Stimulated activated CD4-positive, alpha-beta T cell treated with anti-CD3 and anti-CD28 coated beads, Interleukin-2, amount 100 ng/mL, for 48 hours (primary cell): Measurements from ENCODE around the gene MRTFA.

Source experiments
- DNase-seq, 2 donors: peaks; one replicate each; pipeline ENCODE4 v3.0.0-alpha.2; 2020

The MRTFA gene

DNA sequence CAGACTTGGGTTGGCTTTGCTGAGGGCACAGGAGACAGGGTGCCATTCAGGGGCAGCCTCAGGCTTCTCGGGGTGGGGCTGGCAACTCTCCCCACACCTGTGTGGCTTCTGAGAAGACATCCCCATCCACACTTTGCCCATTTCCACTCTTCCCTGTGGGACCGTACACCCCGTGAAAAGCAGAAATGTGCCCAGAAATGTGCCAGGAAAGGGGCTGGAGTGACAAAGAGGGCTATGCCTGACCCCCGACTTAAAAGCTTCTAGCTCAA lies 215.5 kb downstream of the MRTFA start:
- no peak for DNase-seq

DNA sequence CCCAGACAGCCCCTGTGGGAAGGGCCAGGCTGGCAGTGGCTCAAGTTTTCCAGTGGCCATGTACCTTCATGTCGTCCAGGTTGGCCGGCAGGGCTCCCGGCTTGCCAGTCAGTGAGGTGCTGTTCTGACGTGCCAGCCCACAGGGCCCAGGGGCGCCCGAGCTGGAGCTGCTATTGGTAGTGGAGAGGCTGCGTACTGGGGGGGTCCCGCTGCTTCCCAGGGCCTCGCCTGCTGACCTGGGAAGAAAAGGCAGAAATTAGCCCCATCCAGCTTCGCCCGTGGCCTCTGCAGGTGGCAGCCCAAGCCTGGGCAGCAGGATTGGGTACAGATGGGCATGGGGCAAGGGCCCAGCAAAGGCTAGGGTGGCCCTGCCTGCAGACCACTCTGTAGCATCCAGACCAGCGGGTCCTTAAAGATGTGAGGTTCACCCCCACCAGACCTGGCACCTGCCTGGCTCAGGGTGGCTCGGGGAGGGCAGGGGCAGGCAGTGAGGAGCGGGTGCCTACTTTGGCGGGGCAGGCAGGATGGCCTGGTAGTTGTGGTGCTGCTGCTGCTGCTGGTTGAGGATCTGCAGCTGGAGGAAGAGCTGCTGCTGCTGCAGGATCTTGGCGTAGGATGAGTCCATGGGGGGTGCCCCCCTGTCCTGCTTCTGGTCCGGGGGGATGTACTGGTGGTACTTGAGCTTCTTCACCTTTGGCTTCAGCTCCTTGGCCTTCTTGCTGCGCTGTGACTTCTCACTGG lies 216.0 kb downstream of the MRTFA start:
- DNase-seq: no peak

GRCh38 chr22:40419718-40420117 lies 216.8 kb downstream of the MRTFA start:
- no peak for DNase-seq

GRCh38 chr22:40418366-40419201 lies 217.9 kb downstream of the MRTFA start:
- no peak for DNase-seq

DNA sequence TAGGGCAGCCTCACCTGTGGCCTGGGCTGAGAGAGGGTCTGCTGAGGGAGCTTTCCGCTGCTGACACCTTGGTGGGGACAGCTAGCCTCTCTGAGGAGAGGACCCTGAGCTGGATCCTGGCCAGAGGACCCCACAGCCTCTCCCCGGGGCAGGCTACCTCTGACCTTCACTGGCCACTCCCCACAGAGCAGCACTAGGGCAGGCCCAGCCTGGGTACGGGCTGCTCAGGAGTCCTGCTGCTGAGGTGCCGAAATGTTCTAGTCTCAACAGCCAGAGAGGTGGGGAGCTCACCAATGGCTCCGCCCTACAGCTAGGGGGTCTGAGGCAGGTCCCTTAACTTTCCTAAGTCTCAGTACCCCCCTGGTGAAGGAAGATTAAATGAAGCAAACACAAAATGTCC lies 218.6 kb downstream of the MRTFA start:
- DNase-seq: no peak

DNA sequence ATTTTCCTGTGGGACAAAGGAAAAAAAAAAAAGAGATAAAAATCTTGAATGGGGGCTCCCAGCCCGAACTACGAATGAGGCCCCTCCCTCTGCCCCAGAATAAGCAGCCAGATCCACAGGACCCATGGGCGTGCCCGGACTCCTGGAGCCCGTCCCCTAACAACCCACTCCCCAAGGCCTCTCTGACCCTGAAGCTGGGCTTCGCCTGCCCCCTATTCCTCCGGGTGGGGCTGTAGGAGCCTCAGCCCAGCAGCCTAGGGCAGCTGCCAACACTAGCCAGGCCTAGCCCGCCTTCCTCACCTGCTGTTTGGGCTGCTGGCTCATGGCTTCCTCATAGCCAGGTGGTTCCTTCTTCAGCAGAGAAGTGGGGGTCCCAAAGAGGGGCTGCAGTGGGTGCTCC lies 219.5 kb downstream of the MRTFA start:
- no peak for DNase-seq

GRCh38 chr22:40416636-40417035 lies 219.9 kb downstream of the MRTFA start:
- DNase-seq: no peak

- DNase-seq: no peak
Measured at GRCh38 chr22:40416267-40416570, 220.3 kb downstream of the MRTFA start.

DNA sequence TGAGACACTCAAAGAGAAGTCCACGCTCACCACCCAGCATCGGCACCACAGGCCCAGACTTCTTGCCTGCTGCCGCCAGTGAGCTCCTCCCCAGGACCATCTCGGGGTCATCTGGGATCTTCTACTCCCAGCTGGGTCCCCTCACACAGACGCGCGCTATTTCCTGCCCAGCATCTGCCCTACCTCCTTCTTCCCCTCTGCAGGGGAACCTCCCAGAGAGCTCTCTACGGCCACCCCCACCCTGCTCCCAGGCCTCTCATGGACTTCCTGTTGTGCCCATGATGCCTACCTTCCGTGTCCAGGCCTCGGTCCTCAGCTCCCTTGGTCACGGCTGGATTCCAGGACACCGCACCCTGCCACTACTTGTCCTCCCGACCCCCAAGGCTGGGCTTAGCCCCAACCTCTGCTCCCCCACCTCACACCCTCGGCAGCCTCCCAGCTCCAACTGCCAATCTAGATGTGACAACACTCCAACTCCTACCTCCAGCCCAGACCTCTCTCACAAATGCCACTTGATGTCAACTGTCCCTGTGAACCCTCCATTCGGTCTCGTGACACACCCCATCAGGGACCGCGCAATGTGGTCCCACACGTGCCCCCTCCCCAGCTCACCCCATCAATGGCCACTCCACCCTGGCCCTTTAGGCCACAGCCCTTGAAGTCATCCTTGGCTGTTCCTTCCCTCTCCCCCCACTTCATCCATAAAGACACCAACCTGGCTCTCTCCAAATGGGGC lies 220.8 kb downstream of the MRTFA start:
- DNase-seq: no peak

DNA sequence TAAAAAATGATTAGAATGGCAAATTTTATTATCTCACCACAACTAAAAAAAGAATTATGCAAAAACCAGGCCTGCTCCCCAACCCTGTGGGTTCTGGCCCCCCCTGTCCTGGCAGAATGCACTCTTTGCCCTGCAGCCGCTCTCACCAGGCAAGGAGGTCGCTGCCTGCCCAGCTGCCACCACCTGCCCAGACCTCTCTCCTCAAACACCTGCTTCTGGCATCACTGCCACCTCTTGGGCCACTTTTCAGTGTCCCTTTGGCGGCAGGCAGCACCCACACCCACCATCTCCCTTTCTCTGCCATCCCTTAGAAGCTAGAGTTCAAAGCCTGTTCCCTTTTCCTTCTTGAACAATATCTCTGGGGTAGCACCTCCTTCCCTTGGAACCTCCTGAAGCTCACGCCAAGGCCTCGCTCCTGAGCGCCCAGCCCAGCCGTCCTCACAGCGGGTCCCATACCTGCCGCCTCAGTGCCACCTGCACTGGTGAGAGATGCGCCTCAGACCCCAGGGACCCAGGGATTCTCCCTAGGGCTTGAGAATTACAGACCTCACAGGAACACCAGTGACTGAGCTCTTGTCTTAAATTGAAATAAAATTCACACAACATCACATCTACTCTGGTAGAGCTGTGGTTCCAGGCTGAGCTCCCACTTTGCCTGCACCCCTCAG lies 221.5 kb downstream of the MRTFA start:
- DNase-seq: no peak

DNA sequence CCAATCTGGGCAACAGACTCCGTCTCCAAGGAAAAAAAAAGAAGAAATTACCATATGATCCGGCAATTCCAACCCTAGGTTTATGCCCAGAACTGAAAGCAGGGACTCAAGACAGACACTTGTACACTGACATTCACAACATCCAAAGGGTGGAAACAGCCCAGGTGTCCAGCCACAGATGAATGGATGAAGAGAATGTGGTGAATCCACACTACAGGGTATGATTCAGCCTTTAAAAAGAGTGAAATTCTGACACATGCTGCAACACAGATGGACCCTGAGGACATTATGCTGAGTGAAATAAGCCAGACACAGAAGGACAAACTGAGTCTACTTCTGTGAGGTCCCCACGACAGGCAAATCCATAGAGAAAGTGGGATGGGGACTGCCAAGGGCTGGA lies 222.2 kb downstream of the MRTFA start:
- DNase-seq: no peak

GRCh38 chr22:40413873-40414272 lies 222.6 kb downstream of the MRTFA start:
- DNase-seq: no peak

- DNase-seq: no peak
Measured at GRCh38 chr22:40412441-40412840, 224.1 kb downstream of the MRTFA start.

DNA sequence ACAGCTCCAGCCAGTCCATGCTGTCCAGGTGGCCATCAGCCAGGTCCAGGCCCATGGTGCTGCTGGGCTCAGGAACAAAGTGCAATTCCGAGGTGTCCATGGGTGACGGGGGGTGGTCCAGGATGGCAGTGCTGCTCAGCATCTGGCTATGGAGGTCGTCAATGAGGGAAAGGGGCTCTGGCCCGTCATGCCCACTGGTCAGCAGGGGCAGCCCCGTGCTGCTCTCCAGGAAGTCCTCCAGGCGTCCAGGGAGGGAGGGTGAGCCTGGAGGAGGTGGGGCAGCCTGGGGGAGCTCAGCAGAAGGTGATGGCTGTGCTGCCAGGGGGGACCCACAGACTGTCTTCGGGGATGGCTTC lies 225.0 kb downstream of the MRTFA start:
- no peak for DNase-seq

GRCh38 chr22:40410731-40411505 lies 225.6 kb downstream of the MRTFA start:
- no peak for DNase-seq

GRCh38 chr22:40410272-40410671 lies 226.2 kb downstream of the MRTFA start:
- no peak for DNase-seq

DNA sequence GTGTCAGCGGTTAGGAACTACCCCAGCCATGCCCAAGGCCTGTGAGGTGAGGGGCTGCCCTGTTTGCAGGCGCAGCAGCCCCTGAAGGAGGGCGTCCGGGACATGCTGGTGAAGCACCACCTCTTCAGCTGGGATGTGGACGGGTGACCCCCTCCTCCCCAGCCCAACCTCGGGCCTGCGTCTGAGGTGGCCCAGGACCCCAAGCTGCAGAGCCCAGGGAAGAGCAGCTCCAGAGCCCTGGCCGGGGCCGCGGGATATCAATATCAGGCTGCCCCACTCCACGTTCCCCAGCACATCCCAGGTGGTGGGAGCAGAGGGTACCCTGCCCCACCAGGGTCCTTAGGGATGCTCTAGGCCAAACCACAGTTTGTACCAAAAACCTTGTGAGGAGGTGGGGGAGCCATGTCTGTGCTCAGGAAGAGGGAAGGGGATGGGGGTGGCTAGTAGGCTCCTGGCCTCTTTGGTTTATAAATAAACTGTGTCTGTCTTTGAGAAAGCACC lies 226.9 kb downstream of the MRTFA start:
- DNase-seq: no peak

DNA sequence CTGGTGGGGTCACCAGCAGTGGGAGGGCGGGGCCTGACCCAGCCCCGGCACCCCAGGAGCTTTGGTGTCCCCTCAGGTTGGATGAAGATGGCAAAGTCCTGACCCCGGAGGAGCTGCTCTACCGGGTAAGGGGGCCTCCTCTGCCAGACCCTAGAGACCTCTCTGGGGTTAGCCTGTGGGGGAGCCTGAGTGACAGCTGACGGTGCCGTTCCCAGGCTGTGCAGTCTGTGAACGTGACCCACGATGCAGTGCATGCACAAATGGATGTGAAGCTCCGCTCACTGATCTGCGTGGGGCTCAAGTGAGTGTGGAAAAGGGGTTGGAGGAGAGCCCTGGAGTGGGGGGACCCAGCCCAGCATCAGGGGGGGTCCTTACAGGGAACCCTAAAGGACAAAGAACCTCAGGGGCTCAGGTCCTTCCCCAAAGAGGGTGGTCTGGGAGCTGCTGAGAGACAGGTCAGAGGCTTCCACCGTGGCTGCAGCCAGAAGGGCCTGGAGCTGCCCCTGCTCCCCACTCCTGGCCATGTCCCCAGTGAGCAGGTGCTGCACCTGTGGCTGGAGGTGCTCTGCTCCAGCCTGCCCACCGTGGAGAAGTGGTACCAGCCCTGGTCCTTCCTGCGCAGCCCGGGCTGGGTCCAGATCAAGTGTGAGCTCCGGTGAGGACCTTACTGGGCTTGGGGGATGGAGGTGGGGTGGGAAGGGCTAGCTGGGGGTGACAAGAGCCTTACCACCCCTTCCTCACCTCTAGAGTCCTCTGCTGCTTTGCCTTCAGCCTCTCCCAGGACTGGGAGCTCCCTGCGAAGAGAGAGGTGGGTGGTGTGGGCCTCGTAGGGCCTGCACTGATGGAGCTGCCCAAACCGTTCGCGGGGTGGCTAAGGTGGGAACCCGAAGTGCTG lies 227.6 kb downstream of the MRTFA start:
- DNase-seq: no peak

- DNase-seq: no peak
Measured at GRCh38 chr22:40407831-40408717, 228.4 kb downstream of the MRTFA start.

DNA sequence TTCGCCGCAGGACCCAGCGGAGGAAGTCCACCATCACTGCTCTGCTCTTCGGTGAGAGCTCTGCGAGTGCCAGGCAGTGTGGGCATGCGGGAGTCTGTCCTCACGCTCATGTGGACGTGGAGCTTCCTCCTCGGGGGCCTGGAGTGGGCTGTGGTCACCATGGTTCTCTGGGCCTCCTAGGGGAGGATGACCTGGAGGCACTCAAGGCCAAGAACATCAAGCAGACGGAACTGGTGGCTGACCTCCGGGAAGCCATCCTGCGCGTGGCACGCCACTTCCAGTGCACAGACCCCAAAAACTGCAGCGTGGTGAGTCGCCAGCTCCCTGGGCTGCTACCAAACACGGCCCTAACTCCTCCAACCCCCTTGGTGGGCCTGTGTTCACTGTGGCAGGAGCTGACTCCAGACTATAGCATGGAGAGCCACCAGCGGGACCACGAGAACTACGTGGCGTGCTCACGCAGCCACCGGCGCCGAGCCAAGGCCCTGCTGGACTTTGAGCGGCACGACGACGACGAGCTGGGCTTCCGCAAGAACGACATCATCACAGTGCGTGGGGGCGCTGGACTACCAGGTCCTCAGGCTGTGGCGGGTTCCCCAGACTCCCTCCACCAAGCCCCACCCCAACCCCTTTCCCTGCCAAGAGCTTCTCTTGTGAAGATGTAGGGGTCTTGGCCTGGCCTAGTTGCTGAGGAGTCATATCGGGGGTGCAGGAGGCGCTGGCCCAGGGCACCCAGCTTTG lies 229.3 kb downstream of the MRTFA start:
- no peak for DNase-seq
